Pancreas (tissue), 10 donors: ENCODE measurements around the gene PARP4. TPM values are rescaled to one million over a fixed set of nuclear protein-coding genes. Genes with fewer than 3 reads are reported as not detected.

Source experiments
- ATAC-seq, 4 donors: fragments of 200-7000 bp; cut with Tn5 transposase; one replicate each; pipeline versions ENCODE4 v1.8.0 to v1.9.1; 2020; ENCODE audit warnings: mild to moderate bottlenecking in 4 of 4, moderate library complexity in 4 of 4
- DNase-seq, 6 donors: peaks; one replicate each; pipeline ENCODE4 v3.0.0-alpha.2; 2020
- FAIRE-seq: peaks from 2 replicates; lab custom pipeline; 2012; peaks lifted over from hg19 to GRCh38; lab: Jason Lieb, UNC
- H3K27ac ChIP-seq, 4 donors: fragments of 200-600 bp; sonication (generic); 1 replicate in 3 of 4; 2 replicates in 1 of 4; pipeline versions ENCODE4 v1.5.0 to v1.8.0; 2020
- H3K27me3 ChIP-seq, 4 donors: fragments of 200-600 bp; one replicate each; pipeline ENCODE4 v1.8.0; 2021
- H3K36me3 ChIP-seq, 3 donors: fragments of 200-600 bp; sonication (generic) in 1 of 3; one replicate each; pipeline versions ENCODE4 v1.5.0 to v1.8.0; 2020 to 2021
- H3K4me1 ChIP-seq, 3 donors: fragments of 200-600 bp; one replicate each; pipeline ENCODE4 v1.8.0; 2021
- H3K4me3 ChIP-seq, 4 donors: fragments of 200-600 bp; sonication (generic) in 2 of 4; one replicate each; pipeline versions ENCODE4 v1.5.0 to v1.8.0; 2020 to 2021
- H3K9me3 ChIP-seq, 4 donors: fragments of 200-600 bp; one replicate each; pipeline ENCODE4 v1.8.0; 2021
- CTCF ChIP-seq, 4 donors: fragments of 200-600 bp; sonication (generic) in 3 of 4; IDR thresholded peaks; one replicate each; pipeline versions ENCODE4 v1.5.0 to v1.8.0; 2021; ENCODE audit warnings: antibody characterized with exemption in 4 of 4
- WGBS, 2 donors: extraction: QIAGEN DNeasy Blood & Tissue Kit; methylation state at CpG; one replicate each; pipeline ENCODE4 v1.1.7; 2013; 5-methylcytosine and 5-hydroxymethylcytosine counted together
- intact Hi-C, 3 donors: fragments of 100-400 bp; cut with DNase I; formaldehyde crosslinking; loops; one replicate each; pipeline versions ENCODE4 v1.11.1 to v1.14.2; 2022
- polyA plus RNA-seq, 2 donors: library from polyadenylated mRNA; stranded (reverse); fragments of 200-250 nt; gene quantifications; one replicate each; pipeline ENCODE4 v1.2.3, GENCODE V29; 2013
- total RNA-seq, 6 donors: library from RNA; stranded (reverse); fragmentation: NEBNext Ultra II Directional in 4 of 6; extraction: Animal tissue kit (Norgen Biotek cat#: 25700) in 4 of 6; gene quantifications; one replicate each; pipeline versions ENCODE4 v1.2.1 to v1.2.4, GENCODE V29; 2021 to 2023
- donor health status: healthy with polysubstance abuse.
- donor health status: DM: no; HTN: no; CAD: no; lungs with moderate emphysema.
- donor health status: DM: no; HTN: no; CAD: no.
- donor health status: control.
- donor health status: control.
- donor health status: Bipolar disorder and iron deficiency.
- donor health status: DM: yes; HTN: yes; CAD: no.
- donor health status: DM: no; HTN: no; CAD: no.
- donor health status: DM: no; HTN: no; CAD: no.
- donor health status: DM: yes; HTN: yes; CAD: no.

The PARP4 gene
- total and polyA plus RNA-seq, 8 donors, result 7.9 to 33.4 (median 15.2) TPM

GRCh38 chr13:24541127-24541475, 28.5 kb upstream of the PARP4 start:
- WGBS, 2 donors, result 46 to 47% methylated on average over 11 of the region's 11 CpGs

GRCh38 chr13:24540236-24541126, 27.9 kb upstream of the PARP4 start:
- Histone ChIP-seq H3K36me3 (no peaks in the 10 kb centered on the region), H3K4me3 (no peak overlapping the region), H3K4me1 (no peaks in the 10 kb centered on the region), H3K27me3 (peaks cover 0 to 14% (median 0%) of the 10 kb centered on the region in 4 donors), H3K27ac (no peak overlapping the region), H3K9me3 (no peaks in the 10 kb centered on the region)
- FAIRE-seq (no peak), ATAC-seq (peak in 1 of 4 donors; percentile 35), DNase-seq (peak in 2 of 6 donors; percentile 59 to 71)
- WGBS, 2 donors, result 74% methylated on average over 32 of the region's 32 CpGs
- no peak for TF ChIP-seq CTCF (IDR thresholded peaks at IDR 0.05)
- intact Hi-C loops, result no loop called here

More at GRCh38 chr13:24541127-24541475, 28.5 kb upstream of the PARP4 start:
- intact Hi-C loops, result no loop called here
- peak in 2 of 4 donors; percentile 18 to 30 for ATAC-seq
- H3K27me3 ChIP-seq, result peaks cover 0 to 14% (median 0%) of the 10 kb centered on the region in 4 donors
- no peak overlapping the region for H3K27ac ChIP-seq
- H3K9me3 ChIP-seq, result no peaks in the 10 kb centered on the region
- no peak for TF ChIP-seq CTCF (IDR thresholded peaks at IDR 0.05)
- no peaks in the 10 kb centered on the region for H3K4me1 ChIP-seq
- H3K36me3 ChIP-seq, result no peaks in the 10 kb centered on the region
- peak overlapping the region in 3 of 4 donors; percentile 12 to 40 (median 23) for H3K4me3 ChIP-seq
- FAIRE-seq, result no peak
- peak in 1 of 6 donors; percentile 69 for DNase-seq

- WGBS, 2 donors, result 78 to 79% methylated on average over 11 of the region's 11 CpGs
- Histone ChIP-seq H3K4me3 (no peak overlapping the region), H3K9me3 (no peaks in the 10 kb centered on the region), H3K4me1 (no peaks in the 10 kb centered on the region), H3K27me3 (peaks cover 0 to 14% (median 0%) of the 10 kb centered on the region in 4 donors), H3K36me3 (no peaks in the 10 kb centered on the region), H3K27ac (no peak overlapping the region)
- no peak for TF ChIP-seq CTCF (IDR thresholded peaks at IDR 0.05)
- no peak for FAIRE-seq
- intact Hi-C loops, result no loop called here
- no peak for ATAC-seq
- DNase-seq, result peak in 1 of 6 donors; percentile 45
These were observed 27.1 kb upstream of the PARP4 start for GRCh38 chr13:24539500-24540165.

DNA sequence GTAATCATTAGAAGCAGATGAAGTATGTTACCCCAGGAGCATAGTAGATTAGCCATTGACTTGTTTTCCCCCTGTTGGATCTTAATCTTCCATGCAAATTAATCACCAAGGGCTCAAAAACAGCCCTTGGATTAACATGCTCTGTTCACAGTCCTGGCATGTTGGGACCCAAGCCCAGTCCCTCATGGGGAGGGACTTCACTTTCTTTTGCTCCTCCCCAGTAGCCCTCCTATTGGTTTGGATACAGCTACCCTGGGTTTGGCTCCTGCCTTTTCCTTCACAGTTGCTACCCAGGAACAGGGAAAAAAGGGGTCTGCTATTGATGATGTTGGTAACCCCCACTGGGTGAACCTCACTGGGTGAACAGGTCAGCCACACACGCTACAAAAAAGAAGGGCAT, 16.9 kb upstream of the PARP4 start:
- DNase-seq (no peak), FAIRE-seq (no peak), ATAC-seq (no peak)
- Histone ChIP-seq H3K27me3 (peaks cover 0 to 4% (median 0%) of the 10 kb centered on the region in 4 donors), H3K4me3 (no peak overlapping the region), H3K4me1 (no peaks in the 10 kb centered on the region), H3K27ac (no peak overlapping the region), H3K36me3 (no peaks in the 10 kb centered on the region), H3K9me3 (no peaks in the 10 kb centered on the region)
- WGBS, 2 donors, result 71 to 77% methylated on average over 1 of the region's 1 CpG
- TF ChIP-seq CTCF (IDR thresholded peaks at IDR 0.05), result no peak
- intact Hi-C loops, result no loop called here
